SH-SY5Y (cell line): Measurements from ENCODE around the gene KRTAP10-5.

ENCODE experiments used
- GATA2 ChIP-seq: IDR thresholded peaks from 2 replicates; pipeline ENCODE4 v1.6.1; 2011; ENCODE audit warnings: mild to moderate bottlenecking, low read depth, low read length
- GATA3 ChIP-seq: IDR thresholded peaks from 2 replicates; pipeline ENCODE4 v1.6.1; 2011; ENCODE audit warnings: low read depth, mild to moderate bottlenecking, low read length, moderate library complexity

GRCh38 chr21:44566403-44566802 lies 14.0 kb downstream of the KRTAP10-5 start:
- TF ChIP-seq GATA3 (no peak), GATA2 (no peak)
